GM18526 (cell line): Measurements from ENCODE around the gene HSF4.
A peak's percentile ranks its signal among the peaks of the same experiment; 100 is the strongest.

Experiments
- POLR2A ChIP-seq: IDR thresholded peaks from 3 replicates; pipeline ENCODE4 v1.6.1; 2011; ENCODE audit not compliant: insufficient read length; ENCODE audit errors: extremely low read depth

The HSF4 gene

DNA sequence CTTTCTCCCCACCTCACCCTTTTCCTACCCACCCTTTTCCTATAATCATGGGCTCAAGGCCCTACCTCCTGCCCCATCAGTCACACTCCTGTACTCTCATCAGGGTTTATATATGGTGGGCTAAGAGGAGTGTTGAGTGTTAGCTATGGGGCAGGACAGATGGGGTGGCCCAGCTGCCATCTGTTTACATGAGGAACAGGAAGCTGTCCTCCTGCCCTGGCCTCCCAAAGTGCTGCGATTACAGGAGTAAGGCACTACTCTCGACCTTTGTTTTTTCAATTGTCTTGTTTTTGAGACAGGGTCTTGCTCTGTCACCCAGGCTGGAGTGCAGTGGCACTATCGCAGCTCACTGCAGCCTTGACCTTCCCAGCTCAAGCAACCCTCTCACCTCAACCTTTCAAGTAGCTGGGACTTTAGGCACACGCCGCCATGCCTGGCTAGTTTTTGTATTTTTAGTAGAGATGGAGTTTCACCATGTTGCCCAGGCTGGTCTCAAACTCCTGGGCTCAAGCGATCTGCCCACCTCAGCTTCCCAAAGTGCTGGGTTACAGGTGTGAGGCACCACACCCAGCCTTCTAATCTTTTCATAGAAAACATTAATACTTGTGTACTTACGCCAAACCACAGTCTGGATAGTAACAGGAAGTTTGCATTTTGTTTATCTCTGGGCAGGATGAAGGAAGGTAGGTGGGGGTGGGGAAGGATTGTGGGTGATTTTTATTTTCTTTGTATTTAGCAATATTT is 6.5 kb upstream of the HSF4 start:
- no peak for TF ChIP-seq POLR2A

GRCh38 chr16:67158637-67159600 is 5.6 kb upstream of the HSF4 start:
- TF ChIP-seq POLR2A, result peak; percentile 36

DNA sequence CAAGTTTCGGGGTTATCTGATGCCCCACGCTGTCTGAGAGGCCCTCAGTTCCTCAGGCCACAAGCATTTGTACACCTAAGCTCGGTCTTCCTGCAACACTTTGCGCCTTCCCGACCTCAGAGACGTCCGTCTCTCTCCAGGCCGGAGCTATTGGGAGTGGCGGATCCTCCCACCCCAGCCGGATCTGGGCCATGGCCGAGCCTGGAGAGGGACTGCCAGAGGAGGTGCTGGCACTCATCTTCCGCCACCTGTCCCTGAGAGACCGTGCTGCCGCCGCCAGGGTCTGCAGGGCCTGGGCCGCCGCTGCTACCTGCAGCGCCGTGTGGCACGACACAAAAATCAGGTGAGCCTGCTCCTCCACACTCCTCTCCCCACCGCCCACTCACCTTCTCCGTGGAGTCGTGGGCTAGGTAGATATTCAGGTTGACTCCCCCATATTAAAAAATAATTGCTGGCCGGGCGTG is 2.9 kb upstream of the HSF4 start:
- no peak for TF ChIP-seq POLR2A

GRCh38 chr16:67162506-67163163 is 1.9 kb upstream of the HSF4 start:
- no peak for TF ChIP-seq POLR2A

DNA sequence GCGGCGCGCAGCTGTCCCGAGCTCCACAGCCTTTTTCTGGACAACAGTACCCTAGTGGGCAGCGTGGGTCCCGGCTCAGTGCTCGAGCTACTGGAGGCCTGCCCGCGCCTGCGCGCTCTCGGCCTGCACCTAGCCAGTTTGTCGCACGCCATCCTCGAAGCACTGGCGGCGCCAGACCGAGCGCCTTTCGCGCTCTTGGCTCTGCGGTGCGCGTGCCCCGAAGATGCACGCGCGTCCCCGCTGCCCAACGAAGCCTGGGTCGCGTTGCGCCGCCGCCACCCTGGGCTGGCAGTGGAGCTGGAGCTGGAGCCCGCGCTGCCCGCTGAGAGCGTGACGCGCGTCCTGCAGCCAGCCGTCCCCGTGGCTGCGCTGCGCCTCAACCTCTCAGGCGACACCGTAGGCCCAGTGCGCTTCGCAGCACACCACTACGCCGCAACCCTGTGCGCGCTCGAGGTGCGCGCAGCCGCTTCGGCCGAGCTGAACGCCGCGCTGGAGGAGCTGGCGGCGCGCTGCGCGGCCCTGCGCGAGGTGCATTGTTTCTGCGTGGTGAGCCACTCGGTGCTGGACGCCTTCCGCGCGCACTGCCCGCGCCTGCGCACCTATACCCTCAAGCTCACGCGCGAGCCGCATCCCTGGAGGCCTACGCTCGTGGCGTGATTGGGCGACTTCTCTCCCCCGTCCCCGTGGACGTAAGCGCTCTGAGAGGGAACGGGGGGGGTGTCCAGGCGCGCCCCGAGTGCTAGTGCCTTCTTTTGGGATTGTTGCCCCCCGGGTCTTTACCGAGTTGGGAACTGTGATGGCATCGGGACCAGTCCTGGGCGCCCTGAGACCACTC is 1.2 kb upstream of the HSF4 start:
- no peak for TF ChIP-seq POLR2A

DNA sequence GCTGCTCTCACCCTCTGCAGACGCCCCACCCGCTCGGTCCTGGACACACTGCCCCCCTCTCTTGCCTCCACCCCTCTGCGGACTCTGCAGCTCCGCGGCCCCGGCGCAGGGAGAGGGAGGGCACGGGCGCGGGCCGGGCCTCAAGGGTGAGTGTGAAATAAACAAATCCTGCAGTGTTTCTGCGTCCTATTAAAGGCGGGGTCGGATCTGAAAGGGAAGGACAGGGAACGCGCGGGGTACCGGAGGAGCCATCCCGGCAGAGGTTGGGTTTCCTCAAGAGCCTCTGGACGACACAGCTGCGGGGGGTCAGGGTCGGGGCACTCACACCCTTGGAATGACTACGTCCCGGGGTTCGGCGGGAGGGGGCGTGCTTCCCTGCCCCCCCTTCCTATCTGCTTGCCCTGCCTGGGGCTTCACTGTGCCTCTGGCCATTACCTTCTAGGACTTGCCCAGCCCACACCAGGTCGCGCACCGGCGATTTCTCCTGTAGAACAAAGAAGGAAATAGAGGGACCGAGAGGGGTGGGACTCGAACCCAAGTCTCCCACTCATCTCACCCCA is 466 bp upstream of the HSF4 start:
- no peak for TF ChIP-seq POLR2A

GRCh38 chr16:67165121-67166078 is 855 bp downstream of the HSF4 start:
- no peak for TF ChIP-seq POLR2A

DNA sequence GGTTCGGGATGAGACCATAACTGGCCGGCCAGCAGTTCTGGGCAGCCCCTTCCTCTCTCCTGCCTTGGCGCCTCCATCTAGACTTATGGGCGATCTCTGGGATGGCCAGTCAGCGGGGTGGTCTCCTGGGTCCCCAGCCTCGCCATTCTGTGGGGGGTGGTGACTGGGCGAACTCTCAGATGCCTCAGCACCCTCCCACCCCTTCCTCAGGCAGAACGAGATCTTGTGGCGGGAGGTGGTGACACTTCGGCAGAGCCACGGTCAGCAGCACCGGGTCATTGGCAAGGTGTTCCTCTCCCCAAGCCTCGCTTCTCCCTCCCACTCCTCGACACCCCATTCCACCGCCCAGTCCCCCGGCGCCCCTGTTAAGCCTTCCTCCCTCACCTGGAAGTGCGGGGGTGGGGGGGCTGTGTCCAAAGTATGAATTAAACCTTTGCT is 1.6 kb downstream of the HSF4 start:
- TF ChIP-seq POLR2A, result no peak

DNA sequence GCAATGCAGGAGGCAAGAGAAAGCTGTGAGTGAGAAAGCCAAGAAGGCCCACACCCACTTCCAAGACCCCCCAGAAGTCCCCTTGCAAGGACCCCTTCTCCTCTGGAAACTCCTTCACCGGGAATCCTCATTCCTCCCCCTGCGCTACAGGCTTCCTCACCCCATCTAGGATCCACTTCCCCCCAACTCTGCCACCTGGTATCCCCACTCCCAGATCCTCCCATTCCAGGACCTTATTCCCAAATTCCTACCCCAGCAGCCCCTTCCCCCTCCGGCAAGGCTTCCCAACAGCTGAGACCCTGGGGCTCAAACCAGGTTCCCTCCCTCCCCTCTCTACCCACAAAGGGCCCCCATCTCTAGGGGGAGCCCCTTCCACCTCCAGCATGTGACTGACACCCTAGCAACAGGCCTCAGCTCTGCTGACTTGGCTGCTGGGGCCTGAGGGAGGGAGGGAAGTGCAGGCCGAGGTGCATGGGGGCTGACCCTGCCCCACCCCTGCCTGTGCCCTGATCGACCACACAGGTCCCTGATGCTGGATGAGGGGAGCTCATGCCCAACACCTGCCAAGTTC is 2.1 kb downstream of the HSF4 start:
- no peak for TF ChIP-seq POLR2A

DNA sequence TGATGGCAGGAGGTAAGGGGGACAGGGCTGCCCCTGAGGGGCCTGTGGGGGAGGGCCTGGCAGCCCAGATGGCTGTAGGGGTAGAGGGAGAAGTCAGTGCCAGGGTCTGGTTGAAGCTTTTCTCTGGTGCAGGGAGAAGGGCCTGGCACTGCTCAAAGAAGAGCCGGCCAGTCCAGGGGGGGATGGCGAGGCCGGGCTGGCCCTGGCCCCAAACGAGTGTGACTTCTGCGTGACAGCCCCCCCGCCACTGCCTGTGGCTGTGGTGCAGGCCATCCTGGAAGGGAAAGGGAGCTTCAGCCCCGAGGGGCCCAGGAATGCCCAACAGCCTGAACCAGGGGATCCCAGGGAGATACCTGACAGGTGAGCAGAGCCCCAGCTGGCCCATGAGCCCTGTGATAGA is 3.0 kb downstream of the HSF4 start:
- TF ChIP-seq POLR2A, result no peak

- TF ChIP-seq POLR2A, result no peak
These were observed 4.5 kb downstream of the HSF4 start for GRCh38 chr16:67169011-67169451.

- TF ChIP-seq POLR2A, result no peak
These were observed 5.2 kb downstream of the HSF4 start for GRCh38 chr16:67169642-67170167.
